ENCODE results near the gene SLC2A8.

Gene SLC2A8

DNA sequence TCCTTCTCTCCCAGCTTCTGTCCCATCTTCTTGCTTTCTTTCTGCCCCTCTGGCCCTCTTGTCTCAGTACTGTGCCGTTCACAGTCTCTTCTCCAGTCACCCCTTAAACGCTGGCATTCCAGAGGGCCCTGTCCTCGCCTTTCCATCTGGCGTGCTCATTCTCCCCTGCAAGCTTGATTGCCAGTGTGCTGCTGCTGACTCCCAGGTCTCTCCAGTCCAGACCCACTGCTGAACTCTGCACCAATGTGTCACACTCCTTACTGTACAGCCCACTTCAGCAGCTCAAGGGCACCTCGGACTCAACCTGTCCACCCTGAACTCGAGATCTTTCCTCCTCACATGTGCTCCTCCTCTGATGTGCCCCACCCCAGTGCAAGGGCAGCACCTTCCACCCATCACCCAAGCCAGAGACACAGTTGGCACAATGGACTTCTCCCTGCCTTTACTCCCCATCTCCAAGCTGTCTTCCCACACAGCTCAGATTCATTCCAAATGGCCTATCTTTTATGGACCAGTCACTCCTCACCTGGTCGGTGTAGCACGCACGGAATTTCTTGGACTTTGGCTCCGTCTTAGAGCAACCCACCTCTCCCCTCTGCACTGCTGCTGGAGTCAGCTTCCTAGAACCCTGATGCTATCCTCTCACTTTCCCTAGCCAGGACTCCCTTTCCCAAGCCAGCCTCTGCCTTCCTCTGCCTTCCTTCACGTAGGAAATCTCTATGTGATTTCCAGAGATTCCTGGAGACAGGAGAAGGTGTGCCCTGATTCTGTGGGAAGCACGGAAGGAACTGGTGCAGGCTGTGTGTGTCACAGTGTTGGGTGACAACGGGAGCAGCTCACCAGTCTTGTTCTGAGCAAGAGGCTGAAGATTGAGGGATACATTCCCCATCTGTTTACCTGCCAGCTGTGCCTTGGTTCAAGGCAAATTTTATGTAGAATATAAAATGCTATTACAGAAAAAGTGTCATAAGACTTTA lies 26.0 kb upstream of the SLC2A8 start:
- Mint-ChIP-seq H3K4me3 (no peak overlapping the region), H3K27ac (peak overlapping the region; percentile 12), H3K9me3 (no peaks in the 10 kb centered on the region), H3K4me1 (peaks cover 7% of the 10 kb centered on the region), H3K36me3 (ENCODE audit: low read depth) (no peaks in the 10 kb centered on the region), H3K27me3 (ENCODE audit: low read depth, poor library complexity) (peaks cover 13% of the 10 kb centered on the region)
- DNase-seq, result no peak
- no peak for TF ChIP-seq CTCF (IDR thresholded peaks at IDR 0.05)

DNA sequence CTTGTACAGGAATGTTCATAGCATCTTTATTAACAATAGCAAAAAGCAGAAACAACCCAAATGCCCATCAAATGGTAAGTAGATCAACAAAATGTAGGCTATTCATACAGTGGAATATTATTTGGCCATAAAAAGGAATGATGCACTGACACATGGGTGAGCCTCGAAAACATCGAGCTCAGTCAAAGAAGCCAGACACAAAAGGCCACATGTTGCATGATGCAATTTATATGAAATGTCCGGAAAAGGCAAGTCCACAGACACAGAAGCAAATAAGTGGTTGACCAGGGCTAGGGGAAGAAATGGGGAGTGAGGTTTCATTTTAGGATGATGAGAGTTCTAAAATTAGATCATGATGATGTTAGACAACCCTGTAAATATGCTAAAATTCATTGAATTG lies 16.5 kb upstream of the SLC2A8 start:
- DNase-seq, result no peak
- peaks cover 19% of the 10 kb centered on the region for H3K27me3 Mint-ChIP-seq (ENCODE audit: low read depth, poor library complexity)
- no peak overlapping the region for H3K27ac Mint-ChIP-seq
- H3K9me3 Mint-ChIP-seq, result peaks cover 18% of the 10 kb centered on the region
- H3K4me3 Mint-ChIP-seq, result no peak overlapping the region
- H3K36me3 Mint-ChIP-seq (ENCODE audit: low read depth), result no peaks in the 10 kb centered on the region
- H3K4me1 Mint-ChIP-seq, result peaks cover 18% of the 10 kb centered on the region
- TF ChIP-seq CTCF (IDR thresholded peaks at IDR 0.05), result no peak

GRCh38 chr9:127382541-127382940 lies 14.4 kb upstream of the SLC2A8 start:
- Mint-ChIP-seq H3K9me3 (peaks cover 18% of the 10 kb centered on the region), H3K4me1 (peaks cover 31% of the 10 kb centered on the region), H3K4me3 (no peak overlapping the region), H3K36me3 (ENCODE audit: low read depth) (no peaks in the 10 kb centered on the region), H3K27me3 (ENCODE audit: low read depth, poor library complexity) (peaks cover 16% of the 10 kb centered on the region), H3K27ac (no peak overlapping the region)
- no peak for TF ChIP-seq CTCF (IDR thresholded peaks at IDR 0.05)
- no peak for DNase-seq

DNA sequence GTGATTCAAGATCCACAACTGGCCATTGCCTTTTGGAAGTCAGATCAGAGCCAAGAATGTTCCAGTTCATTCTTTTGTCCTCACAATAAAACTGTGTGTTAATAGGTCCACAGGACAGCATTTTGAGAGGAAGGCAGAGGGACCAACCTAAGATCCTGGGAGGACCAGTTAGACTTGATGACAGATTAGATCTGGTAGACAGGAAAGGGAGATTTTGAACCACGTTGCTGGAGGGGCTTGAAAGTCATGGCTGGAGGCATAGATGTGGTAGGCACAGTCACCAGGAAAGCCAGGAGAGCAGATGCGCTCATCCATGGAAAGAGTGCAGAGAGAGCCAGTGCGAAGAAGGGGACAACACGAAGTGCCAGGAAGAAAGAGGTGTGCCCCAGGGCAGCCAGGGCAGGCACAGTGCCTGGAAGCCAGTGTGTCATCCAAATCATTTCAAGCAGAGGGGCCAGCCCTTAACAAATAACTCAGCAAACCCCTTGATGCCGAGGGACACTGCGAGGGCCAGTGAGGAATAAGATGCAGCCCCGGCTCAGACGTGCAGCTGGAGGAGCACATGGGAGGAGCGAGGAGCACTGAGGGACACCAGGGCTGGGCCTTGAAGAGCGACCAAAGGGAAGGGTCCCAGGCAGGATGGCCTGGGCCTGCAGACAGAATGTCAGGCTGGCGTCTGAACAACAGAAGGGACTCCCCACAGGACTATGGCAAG lies 12.8 kb upstream of the SLC2A8 start:
- peaks cover 14% of the 10 kb centered on the region for H3K9me3 Mint-ChIP-seq
- no peak for DNase-seq
- no peak overlapping the region for H3K27ac Mint-ChIP-seq
- peaks cover 44% of the 10 kb centered on the region for H3K4me1 Mint-ChIP-seq
- H3K4me3 Mint-ChIP-seq, result no peak overlapping the region
- peaks cover 8% of the 10 kb centered on the region for H3K27me3 Mint-ChIP-seq (ENCODE audit: low read depth, poor library complexity)
- no peak for TF ChIP-seq CTCF (IDR thresholded peaks at IDR 0.05)
- no peaks in the 10 kb centered on the region for H3K36me3 Mint-ChIP-seq (ENCODE audit: low read depth)

DNA sequence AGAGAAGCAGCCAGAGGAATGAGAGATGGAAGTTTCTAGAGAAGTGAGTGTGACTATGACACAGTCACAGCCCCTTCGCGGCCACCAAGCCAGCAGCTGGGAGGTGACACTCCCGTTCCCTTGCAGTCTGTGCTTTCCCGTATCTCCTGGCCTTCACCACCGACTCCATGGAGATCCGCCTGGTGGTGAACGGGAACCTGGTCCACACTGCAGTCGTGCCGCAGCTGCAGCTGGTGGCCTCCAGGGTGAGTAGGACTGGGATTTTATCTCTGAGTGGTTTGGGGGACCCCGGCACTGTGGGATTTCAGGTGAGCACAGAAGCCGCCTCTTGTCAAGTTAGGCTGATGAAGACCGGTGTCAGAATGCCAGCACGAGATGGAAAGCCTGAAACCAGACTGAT lies 12.1 kb upstream of the SLC2A8 start:
- Mint-ChIP-seq H3K36me3 (ENCODE audit: low read depth) (no peaks in the 10 kb centered on the region), H3K4me1 (peaks cover 49% of the 10 kb centered on the region)
- no peak for DNase-seq

More for the DNA sequence above, 12.1 kb upstream of the SLC2A8 start:
- Mint-ChIP-seq H3K27me3 (ENCODE audit: low read depth, poor library complexity) (peaks cover 9% of the 10 kb centered on the region), H3K9me3 (peaks cover 7% of the 10 kb centered on the region), H3K4me3 (no peak overlapping the region), H3K27ac (no peak overlapping the region)
- no peak for TF ChIP-seq CTCF (IDR thresholded peaks at IDR 0.05)

Data from nephron progenitor cell (in vitro differentiated cells).